GM19328 (cell line): ENCODE data around the gene SLC5A11.
"Not testable (repeated sequence)": the region's sequence is repeated elsewhere in the genome, so short reads cannot be mapped to it uniquely, and the experiment has no call there.

Experiments
- ATAC-seq: cut with Tn5 transposase; IDR thresholded peaks from one replicate; pipeline ENCODE4 v1.9.1; 2021; ENCODE audit warnings: mild to moderate bottlenecking, moderate library complexity; ENCODE audit not compliant: unreplicated experiment

Gene SLC5A11, protein sequence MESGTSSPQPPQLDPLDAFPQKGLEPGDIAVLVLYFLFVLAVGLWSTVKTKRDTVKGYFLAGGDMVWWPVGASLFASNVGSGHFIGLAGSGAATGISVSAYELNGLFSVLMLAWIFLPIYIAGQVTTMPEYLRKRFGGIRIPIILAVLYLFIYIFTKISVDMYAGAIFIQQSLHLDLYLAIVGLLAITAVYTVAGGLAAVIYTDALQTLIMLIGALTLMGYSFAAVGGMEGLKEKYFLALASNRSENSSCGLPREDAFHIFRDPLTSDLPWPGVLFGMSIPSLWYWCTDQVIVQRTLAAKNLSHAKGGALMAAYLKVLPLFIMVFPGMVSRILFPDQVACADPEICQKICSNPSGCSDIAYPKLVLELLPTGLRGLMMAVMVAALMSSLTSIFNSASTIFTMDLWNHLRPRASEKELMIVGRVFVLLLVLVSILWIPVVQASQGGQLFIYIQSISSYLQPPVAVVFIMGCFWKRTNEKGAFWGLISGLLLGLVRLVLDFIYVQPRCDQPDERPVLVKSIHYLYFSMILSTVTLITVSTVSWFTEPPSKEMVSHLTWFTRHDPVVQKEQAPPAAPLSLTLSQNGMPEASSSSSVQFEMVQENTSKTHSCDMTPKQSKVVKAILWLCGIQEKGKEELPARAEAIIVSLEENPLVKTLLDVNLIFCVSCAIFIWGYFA

DNA sequence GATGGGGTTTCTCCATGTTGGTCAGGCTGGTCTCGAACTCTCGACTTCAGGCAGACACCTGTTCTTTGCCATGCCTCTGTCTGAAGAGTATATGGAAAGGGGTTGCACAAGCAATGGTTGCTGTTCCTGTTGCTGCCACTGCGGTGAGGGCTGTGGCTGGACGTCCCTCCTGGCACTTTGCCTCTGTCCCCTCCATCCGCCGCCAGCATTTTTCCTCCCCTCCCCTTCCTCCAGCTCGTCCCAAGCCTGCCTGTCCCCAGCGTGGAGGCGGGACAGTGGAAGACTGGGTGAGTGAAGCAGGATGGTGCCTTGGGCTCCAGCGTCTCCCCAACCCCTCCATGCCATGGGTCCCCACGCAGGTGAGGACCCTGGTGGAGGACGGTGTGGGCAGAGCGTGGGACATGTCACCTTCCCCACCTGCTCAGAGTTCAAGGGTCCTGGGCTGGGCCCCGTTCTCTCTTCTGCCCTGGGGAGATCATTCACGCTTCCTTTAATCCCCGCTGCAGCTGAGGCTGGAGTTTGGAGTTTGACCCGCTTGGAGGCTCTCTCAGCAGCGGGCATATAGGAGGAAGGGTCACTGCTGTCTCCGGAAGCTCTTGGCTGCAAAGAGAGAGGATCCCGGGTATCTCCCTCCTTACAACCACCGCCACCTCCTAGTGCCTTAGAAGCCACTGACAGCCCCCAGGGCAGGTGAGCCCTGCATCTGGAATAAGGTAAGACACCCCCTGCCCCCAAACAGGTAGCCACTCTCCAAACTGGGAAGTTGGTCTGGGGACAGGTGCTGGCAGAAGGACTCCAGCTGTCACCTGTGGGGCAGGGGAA, at the start of gene SLC5A11:
TSS of gene SLC5A11 (plus strand) at position 238 of the 822 bp plus-strand sequence. CDS start 12,681 bp downstream, outside the sequence.
- ATAC-seq = no peak

DNA sequence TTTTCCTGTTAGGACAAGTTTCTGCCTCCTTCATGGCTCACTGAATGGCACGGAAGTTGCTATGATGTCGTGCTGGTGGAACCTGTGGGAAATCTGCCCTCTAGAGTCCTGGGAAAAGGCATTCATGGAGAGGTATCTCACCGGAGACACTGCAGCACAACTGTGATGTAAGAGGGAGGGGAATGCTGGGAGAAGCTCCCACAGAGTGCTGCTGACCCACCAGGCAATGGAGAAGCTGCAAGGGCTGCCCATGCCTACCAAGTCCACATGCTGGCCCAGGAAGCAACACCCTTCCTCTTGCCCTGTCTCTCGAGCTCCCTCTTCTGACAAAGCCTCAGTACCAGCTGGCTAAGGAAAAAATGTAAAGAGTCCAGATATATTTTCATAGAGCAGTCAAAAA, 45.2 kb upstream of the SLC5A11 start:
- no peak for ATAC-seq

DNA sequence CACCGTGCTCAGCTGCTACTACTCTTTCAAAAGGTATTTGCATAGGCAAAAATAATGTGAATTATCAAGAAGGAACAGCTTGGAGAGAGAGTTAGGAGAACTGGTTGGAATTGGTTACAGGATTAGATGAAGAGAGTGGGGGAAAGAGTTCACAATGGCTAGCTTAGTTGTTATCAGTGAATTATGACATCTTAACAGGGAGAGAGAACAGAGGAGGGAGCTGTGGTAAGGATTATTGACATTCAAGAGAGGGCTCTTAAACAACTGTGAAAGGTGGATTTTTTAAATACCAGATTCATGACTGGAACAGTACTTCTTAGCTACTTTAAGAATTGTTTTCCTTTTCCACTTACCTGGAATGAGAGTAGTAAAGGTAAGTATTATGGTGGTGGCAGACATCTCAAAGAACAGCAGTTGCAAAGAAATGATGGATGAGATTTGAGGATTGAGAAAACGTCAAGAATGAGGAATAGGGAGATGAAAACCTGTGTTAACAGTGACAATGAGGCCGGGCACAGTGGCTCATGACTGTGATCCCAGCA, 43.9 kb upstream of the SLC5A11 start:
- no peak for ATAC-seq

DNA sequence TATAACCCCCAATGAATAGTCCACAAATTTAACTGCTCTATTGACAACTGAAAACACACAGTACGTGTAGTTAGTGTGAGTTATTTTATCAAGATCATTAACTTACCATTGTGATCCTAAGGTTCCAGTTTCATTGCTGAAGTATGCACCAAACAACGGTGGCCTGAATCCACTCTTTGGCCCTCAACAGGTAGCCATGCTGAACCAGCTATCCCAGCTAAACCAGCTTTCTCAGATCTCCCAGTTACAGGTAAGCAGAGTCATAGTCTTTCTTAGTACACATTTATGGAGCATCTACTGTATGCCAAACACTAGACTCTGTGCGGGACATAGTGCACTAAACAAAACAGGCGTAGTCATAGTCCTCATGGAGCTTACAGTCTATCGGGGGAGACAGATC, 40.3 kb upstream of the SLC5A11 start:
- ATAC-seq = no peak

DNA sequence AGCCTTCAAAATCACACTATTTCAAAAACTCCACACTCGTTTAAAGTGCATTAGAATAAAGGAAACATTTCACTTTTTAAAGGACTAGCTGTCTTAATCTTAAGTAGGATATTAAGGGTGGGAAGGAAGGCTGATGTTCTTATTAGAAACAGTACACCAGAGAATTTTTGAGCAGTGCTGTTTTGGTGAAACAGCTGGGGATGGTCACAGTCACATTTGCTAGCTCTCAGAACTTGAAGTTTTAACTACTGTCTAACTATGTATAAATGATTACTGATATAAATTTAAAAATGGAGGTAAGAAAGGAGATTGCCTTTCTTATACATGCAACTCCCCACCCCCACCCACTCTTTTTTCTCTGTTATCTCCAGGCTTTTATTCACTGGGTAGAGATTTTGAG, 38.5 kb upstream of the SLC5A11 start:
- ATAC-seq = no peak

DNA sequence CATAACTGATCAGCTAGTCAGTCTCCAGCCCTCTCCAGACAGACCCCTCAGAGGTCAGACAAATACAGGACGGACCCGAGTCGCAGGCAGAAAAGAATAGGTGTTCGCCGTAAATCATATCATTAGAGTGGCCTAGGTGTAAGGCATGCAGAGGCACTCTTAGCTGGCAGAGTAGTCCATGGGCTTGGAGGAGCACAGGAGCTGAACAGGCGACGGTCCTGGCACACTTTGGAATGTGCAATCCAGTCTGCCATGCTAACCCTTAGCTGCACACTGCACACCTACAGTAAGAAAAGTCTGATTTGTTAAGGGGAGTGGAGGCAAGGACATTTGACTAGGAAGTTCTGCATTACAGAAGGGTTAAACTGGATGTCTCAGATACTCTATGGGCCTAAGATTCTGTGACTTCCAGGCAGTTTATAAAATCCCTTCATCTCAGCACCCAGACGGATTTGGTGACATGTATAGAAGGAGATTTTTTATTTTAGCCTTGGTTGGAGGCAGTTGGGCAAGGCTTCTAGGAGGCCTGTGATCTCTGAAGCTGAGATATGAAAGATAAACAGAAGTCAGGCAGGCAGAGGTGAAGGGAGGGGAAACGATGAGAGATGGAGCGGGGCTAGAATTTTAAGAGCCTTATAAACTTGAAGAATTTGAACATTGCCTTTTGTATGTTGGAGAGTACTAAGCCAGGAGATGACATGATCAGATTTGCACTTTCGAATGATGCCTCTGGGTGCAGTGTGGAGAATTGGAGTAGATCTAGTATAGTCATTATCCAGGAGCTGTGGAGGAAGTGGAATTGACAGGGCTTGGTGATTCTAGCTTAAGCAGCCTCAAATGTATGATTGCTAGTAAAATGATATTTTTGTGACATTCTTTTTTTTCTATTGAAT, 34.6 kb upstream of the SLC5A11 start:
- no peak for ATAC-seq

DNA sequence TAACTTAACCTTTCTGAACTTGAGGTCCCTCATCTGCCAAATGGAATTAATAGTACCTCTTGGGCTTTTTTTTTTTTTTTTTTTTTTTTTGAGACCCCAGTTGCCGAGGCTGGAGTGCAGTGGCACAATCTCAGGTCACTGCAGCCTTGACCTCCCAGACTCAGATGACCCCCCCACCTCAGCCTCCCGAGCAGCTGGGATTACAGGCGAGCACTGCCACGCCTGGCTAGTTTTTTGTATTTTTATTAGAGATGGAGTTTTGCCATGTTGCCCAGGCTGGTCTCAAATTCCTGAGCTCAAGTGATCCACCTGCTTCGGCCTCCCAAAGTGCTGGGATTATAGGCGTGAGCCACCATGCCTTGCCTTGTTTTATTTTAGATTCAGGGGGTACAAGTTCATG, 33.0 kb upstream of the SLC5A11 start:
- ATAC-seq = not testable (repeated sequence)

DNA sequence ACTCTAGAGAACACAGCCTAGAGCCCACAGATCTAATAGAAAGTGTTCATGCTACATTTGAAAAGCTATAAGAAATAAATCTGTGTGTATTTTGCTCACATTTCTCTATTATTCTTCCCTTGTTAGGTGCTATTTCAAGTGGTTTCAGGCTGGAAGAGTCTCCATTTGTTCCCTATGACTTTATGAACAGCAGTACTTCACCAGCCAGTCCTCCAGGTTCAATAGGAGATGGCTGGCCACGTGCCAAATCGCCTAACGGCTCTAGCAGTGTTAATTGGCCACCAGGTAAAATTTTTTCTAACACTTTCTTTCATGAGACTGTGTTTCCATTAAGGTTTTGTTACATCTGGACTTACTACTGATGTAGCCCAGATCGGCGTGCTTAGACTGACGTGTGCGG, 30.7 kb upstream of the SLC5A11 start:
- no peak for ATAC-seq

DNA sequence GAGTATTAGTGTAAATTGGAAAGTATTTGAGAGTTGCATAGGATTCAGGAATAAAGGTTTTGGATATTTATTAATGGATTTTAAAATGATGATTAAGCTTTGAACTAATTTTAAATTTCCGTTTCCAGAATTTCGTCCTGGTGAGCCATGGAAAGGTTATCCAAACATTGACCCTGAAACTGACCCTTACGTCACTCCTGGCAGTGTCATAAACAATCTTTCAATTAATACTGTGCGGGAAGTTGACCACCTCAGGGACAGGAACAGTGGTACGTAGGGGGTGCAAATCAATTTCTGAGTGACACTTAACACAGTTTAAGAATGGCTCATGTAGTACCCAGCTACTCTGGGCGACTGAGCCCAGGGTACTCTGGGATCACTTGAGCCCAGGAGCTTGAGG, 29.1 kb upstream of the SLC5A11 start:
- no peak for ATAC-seq

DNA sequence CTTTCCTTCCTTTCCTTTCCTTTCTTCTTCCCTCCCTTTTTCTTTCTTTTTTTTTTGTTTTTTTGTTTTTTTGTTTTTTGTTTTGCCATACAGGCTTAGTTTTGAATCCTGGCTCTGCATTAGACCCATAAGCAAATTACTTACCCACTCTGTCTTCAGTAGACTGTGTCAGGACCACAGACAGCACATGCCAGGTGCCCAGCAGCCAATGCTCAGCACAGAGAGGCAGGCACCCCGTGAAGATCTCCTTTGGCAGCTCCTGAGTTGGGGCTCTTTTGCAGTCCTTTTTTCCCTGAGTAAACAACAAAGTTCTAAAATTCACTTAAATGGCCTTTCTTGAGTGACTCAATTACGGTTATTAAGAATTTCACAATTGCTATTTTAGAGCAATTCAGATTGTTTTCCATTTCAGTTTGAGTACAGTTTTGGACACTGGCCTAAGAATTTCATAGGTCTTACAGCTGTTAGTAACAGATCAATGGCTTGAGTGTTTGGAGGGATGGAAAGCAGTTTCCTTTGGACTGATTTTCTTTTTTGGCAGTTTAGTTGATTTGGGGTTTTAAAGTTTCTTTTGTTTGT, 26.2 kb upstream of the SLC5A11 start:
- no peak for ATAC-seq

DNA sequence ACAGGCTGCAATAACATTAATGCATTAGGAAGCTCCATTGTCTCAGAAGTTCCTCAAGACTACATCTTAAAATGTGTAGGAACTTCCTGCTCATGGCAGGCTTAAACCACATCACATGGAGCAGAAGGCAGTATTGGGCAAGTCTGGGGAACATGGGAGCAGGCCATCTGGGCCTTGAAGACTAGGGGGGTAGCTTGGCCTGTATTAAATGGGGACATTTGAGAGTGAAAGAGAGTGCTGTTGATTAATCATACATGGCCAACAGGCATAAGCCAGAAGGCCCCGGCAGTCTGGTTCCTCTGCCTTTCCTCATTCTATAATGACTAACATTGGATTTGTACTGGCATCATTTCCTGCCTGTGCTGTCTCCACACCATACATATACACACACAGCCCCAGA, 25.2 kb upstream of the SLC5A11 start:
- ATAC-seq = no peak

DNA sequence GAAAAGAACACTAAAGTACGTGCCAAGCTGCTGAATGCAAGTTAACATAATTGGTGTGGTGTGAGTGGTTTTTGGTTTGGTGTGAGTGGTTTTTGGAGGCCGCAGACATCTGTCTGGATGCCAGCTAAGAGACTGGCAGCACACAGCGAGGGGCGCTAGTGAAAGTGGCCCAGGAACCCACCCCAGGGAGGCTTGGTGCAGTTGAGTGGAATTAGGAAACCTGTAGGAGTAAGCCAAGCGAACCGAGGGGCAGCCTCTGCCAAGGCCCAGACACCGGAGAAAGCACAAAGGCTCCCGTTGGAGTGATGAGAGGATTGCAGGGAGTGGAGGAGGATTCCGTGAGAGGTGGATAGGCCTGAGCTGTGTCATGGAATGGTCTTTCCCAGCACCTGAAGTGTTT, 24.6 kb upstream of the SLC5A11 start:
- ATAC-seq = no peak

DNA sequence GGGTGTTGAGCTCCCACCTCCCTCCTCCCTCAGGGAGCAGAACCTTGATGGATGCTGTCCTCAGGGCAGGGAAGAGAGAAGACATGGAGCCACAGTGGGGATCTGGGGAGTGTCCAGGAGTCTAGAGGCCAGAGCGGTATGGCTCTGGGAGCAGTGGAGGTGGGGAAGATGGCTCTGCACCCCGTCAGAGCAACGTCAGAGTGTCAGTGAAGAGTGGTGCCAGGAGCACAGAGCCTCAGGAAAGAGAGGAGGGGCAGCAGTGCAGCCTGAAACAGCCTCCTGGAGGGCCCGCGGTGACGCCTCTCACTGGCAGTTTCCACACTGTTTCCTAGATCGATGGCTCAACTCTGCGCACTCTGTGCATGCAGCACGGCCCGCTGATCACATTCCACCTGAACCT, 23.2 kb upstream of the SLC5A11 start:
- no peak for ATAC-seq

DNA sequence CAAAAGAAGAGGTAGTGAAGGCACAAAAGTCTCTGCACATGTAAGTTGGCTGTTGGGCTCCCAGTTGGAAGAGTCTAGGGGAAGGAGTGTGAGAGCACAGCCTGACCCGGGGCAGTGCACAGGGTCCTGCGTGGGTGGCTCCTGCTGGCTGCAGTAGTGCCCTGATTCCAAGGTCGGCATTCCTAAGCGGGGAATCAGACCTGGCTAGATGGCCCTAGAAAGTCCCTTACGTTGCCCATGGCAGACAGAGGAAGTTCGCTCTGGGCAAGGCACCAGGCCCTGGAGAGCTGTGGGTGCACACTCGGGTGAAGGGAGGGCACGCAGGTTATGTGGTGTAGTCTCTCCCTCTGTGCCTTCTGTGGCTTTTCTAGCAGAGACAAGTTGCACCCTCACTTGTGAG, 22.8 kb upstream of the SLC5A11 start:
- no peak for ATAC-seq

DNA sequence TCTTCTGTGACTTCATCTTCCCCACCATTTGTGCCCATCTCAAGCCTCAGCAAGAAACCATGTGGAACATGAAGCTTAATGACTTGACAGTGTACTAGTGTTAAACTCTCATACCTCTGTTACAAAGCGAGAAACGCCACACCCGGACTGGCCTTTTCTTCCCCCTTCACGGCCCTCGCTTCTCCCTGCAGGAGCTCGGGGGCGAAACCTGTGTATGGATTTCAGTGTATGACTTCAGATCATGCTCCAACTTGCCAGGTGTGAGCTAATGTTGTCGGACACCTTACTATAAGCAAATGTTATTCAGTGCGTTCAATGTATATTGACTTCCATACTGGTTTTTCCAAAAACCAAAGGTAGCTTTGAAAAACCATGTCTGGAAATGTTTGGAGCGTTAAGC, 20.1 kb upstream of the SLC5A11 start:
- ATAC-seq = no peak

DNA sequence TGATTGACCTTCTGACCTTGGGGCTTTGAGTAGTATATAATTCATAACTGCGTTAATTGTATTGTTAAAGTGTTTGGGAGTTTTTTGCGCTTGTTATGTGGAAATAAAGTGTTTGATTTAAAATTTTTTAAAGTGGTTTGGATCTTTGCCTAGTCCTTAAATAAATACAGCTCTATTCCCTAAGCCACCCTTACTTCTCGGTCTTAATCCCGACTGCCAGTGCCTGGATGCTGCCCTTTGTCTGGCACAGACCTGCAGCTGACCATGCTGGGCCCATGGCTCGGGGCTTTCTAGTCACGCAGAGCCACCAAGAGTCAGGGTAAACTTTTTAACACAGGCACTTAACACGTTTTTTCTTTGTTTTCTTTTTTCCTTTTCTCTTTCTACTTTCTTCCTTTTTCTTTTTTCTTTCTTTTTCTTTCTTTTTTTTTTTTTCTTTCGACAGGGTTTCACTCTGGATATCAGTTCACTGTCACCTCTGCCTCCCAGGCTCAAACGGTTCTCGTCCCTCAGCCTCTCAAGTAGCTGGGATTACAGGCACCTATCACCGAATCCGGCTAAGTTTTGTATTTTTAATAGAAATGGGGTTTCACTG, 19.6 kb upstream of the SLC5A11 start:
- ATAC-seq = no peak

DNA sequence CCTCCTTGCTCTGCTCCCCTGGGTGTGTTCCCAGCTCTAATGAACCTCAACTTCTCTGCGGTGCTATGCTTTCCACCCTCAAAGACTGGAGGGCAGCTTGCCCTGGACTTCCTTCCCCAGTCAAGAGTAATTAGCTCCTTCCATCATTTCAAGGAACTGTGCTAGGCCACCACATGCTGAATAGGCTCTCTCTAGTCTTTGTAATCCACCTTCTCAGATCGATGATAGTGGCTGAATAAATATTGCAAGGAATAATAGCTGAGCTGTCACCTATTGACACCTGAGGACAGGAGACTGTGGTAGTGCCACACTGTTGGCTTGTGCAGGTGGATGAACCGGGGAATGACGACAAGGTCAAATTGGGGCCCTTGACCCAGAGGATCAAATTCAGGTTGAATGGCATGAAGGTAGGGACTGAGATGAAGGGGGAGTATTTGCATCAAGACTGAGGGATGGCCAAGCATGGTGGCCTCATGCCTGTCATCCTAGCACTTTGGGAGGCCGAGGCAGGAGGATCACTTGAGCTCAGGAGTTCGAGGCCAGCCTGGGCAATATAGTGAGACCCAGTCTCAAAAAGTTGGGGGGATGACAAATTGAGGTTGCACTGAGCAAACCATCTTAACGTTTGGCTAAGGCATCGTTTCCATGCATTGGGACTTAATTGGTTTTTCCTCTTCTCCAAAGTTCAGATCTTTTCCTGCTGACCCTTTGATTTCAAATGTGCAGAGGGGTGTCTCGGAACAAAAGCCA, 18.8 kb upstream of the SLC5A11 start:
- ATAC-seq = no peak

DNA sequence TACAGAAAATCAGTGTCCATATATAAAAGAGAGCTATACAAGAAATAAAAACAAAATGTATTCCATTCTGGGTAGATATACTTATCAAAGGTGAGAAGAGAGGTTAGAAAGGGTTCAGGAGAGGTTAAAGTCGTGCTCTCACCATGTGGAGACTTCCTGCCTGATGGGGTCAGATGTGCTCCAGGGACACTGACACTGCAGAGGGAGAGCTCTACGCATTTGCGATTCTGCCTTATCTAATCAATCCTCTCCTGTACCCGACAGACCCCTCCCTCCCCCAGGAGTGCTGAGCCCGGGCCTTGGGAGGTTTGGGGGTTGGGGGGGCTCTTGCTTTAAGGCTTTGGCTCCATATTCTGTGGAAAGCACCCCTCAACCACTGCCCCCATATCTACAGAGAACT, 16.6 kb upstream of the SLC5A11 start:
- ATAC-seq = no peak

DNA sequence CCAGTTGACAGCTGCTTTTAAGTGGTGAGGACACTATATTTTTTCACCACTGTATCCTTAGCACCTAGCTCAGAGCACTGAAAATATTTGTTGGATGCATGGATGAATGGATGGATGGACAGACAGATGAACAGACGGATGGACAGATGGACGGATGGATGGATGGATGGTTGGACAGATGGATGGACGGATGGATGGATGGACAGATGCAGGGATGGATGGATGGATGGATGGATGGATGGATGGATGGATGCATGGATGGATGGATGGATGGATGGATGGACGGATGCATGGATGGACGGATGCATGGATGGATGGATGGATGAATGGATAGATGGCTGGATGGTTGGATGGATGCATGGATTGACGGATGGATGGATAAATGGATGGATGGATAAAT, 12.4 kb upstream of the SLC5A11 start:
- no peak for ATAC-seq
